Vagina (tissue), 2 donors: ENCODE results near the gene EXD3. TPM values are rescaled to one million over a fixed set of nuclear protein-coding genes. Genes with fewer than 3 reads are reported as not detected.

Source experiments
- DNase-seq, 2 donors: peaks; one replicate each; pipeline ENCODE4 v3.0.0-alpha.2; 2017; ENCODE audit errors: extremely low spot score in 2 of 2
- H3K27ac ChIP-seq: fragments of 200-600 bp; sonication (generic); one replicate; pipeline ENCODE4 v1.5.1; 2019
- H3K27me3 ChIP-seq: fragments of 200-600 bp; sonication (generic); one replicate; pipeline ENCODE4 v1.5.1; 2019
- H3K36me3 ChIP-seq, 2 donors: fragments of 200-600 bp; sonication (generic); one replicate each; pipeline ENCODE4 v1.5.1; 2017 to 2019
- H3K4me1 ChIP-seq: fragments of 200-600 bp; sonication (generic); one replicate; pipeline ENCODE4 v1.5.1; 2019
- H3K4me3 ChIP-seq, 2 donors: fragments of 200-600 bp; sonication (generic); 1 replicate in 1 of 2; 2 replicates in 1 of 2; pipeline ENCODE4 v1.5.1; 2016 to 2019
- H3K9me3 ChIP-seq: fragments of 200-600 bp; sonication (generic); one replicate; pipeline ENCODE4 v1.5.1; 2019
- CTCF ChIP-seq, 3 experiments: fragments of 450-650 bp in 2 of 3; fragments of 200-600 bp in 1 of 3; sonication (generic) in 1 of 3; IDR thresholded peaks; one replicate each; pipeline ENCODE4 v1.5.1; 2017 to 2019; ENCODE audit warnings: antibody characterized with exemption in 3 of 3, mild to moderate bottlenecking in 2 of 3, moderate library complexity in 2 of 3
- POLR2A ChIP-seq, 2 donors: fragments of 450-650 bp; IDR thresholded peaks; one replicate each; pipeline ENCODE4 v1.6.1; 2017; ENCODE audit warnings: antibody characterized with exemption in 2 of 2, mild to moderate bottlenecking in 2 of 2, moderate library complexity in 2 of 2
- POLR2AphosphoS5 ChIP-seq, 2 donors: sonication (generic); formaldehyde crosslinking; IDR thresholded peaks; one replicate each; pipeline ENCODE4 v1.9.0; 2017; ENCODE audit warnings: antibody characterized with exemption in 2 of 2, mild to moderate bottlenecking in 2 of 2, low read depth in 1 of 2; ENCODE audit not compliant: insufficient read depth in 1 of 2
- intact Hi-C: fragments of 100-400 bp; cut with DNase I; formaldehyde crosslinking; loops from one replicate; pipeline ENCODE4 v1.15.1; 2023
- total RNA-seq: library from RNA; depleted of rRNA; stranded (reverse); fragments of >200 nt; gene quantifications from one replicate; pipeline ENCODE4 v1.2.3, GENCODE V29; 2016

EXD3 gene
- total RNA-seq, 1 donor from 2014 or later: 35.6 TPM

- intact Hi-C loops: no loop called here
These were observed 39.7 kb downstream of the EXD3 start for GRCh38 chr9:137383081-137383783.

GRCh38 chr9:137382444-137383080 is 40.4 kb downstream of the EXD3 start:
- intact Hi-C loops: no loop called here
- H3K27ac ChIP-seq: no peak overlapping the region
- no peaks in the 10 kb centered on the region for H3K36me3 ChIP-seq
- no peaks in the 10 kb centered on the region for H3K27me3 ChIP-seq
- TF ChIP-seq POLR2AphosphoS5 (IDR thresholded peaks at IDR 0.05; ENCODE audit: insufficient read depth in 1 of 2, low read depth in 1 of 2) (no peak), CTCF (IDR thresholded peaks at IDR 0.05) (no peak), POLR2A (IDR thresholded peaks at IDR 0.05) (no peak)
- DNase-seq: no peak
- no peaks in the 10 kb centered on the region for H3K9me3 ChIP-seq
- H3K4me3 ChIP-seq: no peak overlapping the region
- H3K4me1 ChIP-seq: no peaks in the 10 kb centered on the region

More at GRCh38 chr9:137383081-137383783, 39.7 kb downstream of the EXD3 start:
- Histone ChIP-seq H3K4me1 (no peaks in the 10 kb centered on the region), H3K9me3 (no peaks in the 10 kb centered on the region), H3K27ac (no peak overlapping the region), H3K4me3 (no peak overlapping the region), H3K36me3 (no peaks in the 10 kb centered on the region), H3K27me3 (no peaks in the 10 kb centered on the region)
- TF ChIP-seq POLR2AphosphoS5 (IDR thresholded peaks at IDR 0.05; ENCODE audit: insufficient read depth in 1 of 2, low read depth in 1 of 2): no peak
- no peak for TF ChIP-seq POLR2A (IDR thresholded peaks at IDR 0.05)
- no peak for TF ChIP-seq CTCF (IDR thresholded peaks at IDR 0.05)
- no peak for DNase-seq

GRCh38 chr9:137381501-137382443 is 41.2 kb downstream of the EXD3 start:
- intact Hi-C loops: no loop called here
- no peaks in the 10 kb centered on the region for H3K4me1 ChIP-seq
- H3K4me3 ChIP-seq: no peak overlapping the region

GRCh38 chr9:137380606-137381005 is 42.4 kb downstream of the EXD3 start:
- no peak for TF ChIP-seq POLR2AphosphoS5 (IDR thresholded peaks at IDR 0.05; ENCODE audit: insufficient read depth in 1 of 2, low read depth in 1 of 2)
- TF ChIP-seq POLR2A (IDR thresholded peaks at IDR 0.05): no peak
- no peak for TF ChIP-seq CTCF (IDR thresholded peaks at IDR 0.05)
- H3K9me3 ChIP-seq: no peaks in the 10 kb centered on the region
- no peaks in the 10 kb centered on the region for H3K36me3 ChIP-seq
- H3K4me1 ChIP-seq: no peaks in the 10 kb centered on the region
- no peaks in the 10 kb centered on the region for H3K27me3 ChIP-seq
- no peak for DNase-seq
- H3K4me3 ChIP-seq: no peak overlapping the region
- H3K27ac ChIP-seq: no peak overlapping the region
- intact Hi-C loops: no loop called here

More at GRCh38 chr9:137381501-137382443, 41.2 kb downstream of the EXD3 start:
- no peak for TF ChIP-seq POLR2A (IDR thresholded peaks at IDR 0.05)
- no peak for TF ChIP-seq CTCF (IDR thresholded peaks at IDR 0.05)
- TF ChIP-seq POLR2AphosphoS5 (IDR thresholded peaks at IDR 0.05; ENCODE audit: insufficient read depth in 1 of 2, low read depth in 1 of 2): no peak
- Histone ChIP-seq H3K36me3 (no peaks in the 10 kb centered on the region), H3K27me3 (no peaks in the 10 kb centered on the region), H3K9me3 (no peaks in the 10 kb centered on the region), H3K27ac (no peak overlapping the region)
- no peak for DNase-seq
